HG03520 (cell line): ENCODE data around the gene SLAIN2.
"Not testable (repeated sequence)": the region's sequence is repeated elsewhere in the genome, so short reads cannot be mapped to it uniquely, and the experiment has no call there.

Experiments used
- ATAC-seq: cut with Tn5 transposase; IDR thresholded peaks from one replicate; pipeline ENCODE4 v1.9.1; 2021; ENCODE audit warnings: mild to moderate bottlenecking, moderate library complexity; ENCODE audit not compliant: unreplicated experiment

Gene SLAIN2

DNA sequence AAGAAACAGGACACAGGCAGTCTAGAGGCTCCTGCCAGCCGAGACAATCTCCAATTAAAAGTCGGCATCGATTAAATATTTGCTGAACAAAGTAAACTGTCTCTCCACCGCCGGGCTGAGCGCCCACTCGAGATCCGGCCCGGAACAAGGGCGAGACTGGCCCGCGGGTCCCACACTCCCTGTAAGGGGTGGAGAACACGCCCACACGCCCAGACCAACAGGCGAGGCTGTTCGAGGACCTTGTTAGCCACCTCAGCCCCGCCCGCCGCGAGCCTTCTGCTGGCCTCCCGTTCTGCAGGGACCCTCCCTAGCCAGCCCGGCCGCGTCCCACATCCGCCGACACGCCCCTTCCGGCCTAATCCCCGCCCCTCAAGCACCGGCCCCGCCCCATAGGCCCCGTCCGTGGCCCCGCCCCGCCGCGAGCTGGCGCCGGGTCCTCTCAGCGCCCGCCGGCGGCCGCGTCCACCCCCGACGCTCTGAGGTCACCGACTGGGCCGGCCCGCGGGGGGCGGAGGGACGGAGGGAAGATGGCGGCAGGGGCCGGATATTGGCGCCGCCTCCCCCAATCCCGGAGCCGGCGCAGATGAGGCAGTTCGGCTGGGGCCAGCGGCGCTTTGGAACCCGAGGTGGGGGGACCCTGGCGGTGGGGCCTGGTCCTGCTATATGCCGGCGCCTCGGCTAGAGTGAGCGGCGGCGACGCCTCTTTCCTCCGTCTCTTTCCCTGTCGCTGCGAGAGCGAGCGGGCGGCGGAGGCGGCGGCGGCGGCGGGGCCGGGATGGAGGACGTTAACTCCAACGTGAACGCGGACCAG, at the start of gene SLAIN2:
TSS of gene SLAIN2 (plus strand) at position 565 of the 811 bp plus-strand sequence. CDS start at position 776, 211 bp downstream.
- ATAC-seq = peak; percentile 79

DNA sequence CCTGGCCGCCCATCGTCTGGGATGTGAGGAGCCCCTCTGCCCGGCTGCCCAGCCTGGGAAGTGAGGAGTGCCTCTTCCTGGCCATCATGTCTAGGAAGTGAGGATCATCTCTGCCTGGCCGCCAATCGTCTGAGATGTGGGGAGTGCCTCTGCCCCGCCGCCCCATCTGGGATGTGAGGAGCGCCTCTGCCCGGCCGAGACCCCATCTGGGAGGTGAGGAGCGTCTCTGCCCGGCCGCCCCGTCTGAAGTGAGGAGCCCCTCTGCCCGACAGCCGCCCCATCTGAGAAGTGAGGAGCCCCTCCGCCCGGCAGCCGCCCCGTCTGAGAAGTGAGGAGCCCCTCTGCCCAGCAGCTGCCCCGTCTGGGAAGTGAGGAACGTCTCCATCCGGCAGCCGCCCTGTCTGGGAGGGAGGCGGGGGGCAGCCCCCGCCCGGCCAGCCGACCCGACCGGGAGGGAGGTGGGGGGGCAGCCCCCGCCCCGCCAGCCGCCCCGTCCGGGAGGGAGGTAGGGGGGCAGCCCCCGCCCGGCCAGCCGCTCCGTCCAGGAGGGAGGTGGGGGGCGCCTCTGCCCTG, 49.0 kb upstream of the SLAIN2 start:
- not testable (repeated sequence) for ATAC-seq

DNA sequence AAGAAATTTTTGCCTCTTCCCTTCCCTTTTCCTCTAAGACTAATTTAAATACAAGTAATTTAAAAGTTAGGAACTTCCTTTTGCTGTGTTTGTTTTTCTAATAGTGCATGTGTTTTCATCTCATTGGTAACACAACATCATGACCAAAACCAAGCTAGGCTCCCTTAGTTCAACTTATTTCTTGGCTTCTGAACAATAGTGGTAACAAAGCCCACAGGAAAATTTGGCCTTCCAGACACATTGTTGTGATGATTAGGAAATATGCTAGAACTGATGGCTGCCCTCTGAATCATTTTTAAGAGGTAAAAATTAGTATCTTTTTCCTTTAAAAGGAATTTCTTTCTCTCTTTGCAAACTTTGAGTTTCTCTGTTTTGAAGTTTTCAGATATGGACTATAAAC, 46.2 kb upstream of the SLAIN2 start:
- no peak for ATAC-seq

DNA sequence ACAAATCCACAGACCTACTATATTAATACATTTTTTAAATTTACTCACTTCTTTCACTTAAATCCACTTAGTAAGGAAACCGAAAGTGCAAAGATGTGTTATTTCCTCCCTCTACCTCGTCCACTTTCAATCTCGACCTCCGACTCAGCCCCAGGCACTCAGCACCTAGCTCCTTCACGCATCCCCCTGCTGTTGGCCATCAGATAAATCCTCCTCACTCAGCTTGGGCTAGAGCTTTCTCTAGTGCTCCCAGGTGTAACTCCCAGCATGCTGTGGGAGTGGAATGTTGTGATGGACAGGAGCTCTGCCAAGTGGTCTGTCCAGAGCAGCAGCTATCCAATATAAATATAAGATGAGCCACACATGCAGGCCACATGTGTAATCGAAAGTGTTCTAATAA, 45.0 kb upstream of the SLAIN2 start:
- peak; percentile 81 for ATAC-seq

DNA sequence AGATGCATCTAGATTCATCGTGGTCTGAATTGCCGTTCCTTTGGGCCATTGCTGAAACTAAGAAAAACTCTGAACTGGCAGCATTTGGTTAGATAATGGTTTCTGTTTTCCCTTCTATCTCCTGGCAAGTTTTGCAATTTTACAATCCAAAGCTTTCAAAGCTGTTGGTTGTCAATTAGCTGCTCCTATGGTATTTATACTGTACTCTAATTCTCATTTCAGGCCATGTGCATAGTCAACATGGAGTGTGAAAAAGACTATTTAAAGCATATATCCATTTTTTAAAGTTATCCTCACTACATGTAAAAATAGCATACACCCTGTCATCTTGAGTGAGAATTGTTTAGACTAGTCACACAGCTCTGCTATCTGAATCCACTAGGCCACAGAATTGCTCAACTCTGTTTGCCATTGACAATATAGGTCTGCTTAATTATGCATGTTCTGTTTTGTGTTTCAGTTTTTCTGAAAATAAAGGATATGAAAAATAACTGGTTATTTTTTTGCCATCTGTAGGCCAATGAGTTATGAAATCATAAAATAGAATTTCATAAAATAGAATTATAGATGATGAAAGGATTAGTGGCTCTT, 44.0 kb upstream of the SLAIN2 start:
- ATAC-seq = no peak

DNA sequence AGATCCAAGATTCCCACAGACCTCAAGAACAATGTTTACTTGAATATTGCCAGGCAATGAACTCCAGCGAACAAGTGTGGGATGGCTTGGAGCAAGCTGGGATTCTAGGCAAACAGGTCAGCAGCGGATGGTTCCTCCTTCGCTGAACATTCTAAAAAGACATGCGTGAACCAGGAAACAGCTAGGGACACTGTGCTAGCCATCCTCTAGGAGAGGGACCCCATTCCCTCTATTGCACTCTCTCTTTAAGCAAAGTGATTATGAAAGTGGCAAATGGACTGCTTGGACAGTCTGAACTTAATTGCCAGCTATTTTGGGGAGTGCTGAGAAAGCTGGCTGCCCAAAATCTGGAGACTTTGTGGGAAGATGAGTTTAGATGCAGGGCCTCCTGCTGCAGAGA, 41.8 kb upstream of the SLAIN2 start:
- ATAC-seq = no peak

DNA sequence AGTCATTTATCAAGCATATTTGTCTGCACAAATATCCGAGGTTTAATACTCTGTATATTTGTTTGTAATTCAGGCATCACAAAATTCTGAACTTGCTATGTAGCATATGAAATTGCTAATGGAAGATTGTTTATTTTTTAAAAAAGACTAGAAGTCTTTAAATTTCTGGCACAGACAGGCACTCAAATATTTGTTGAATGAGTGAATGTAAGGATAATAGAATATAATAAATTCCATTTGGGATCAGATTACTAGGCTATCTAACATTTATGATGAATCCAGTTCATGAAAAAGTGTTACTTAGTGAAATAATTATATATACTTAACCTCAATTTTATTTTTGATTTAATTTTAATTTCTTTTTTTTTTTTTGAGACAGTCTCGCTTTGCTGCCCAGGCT, 41.3 kb upstream of the SLAIN2 start:
- no peak for ATAC-seq

DNA sequence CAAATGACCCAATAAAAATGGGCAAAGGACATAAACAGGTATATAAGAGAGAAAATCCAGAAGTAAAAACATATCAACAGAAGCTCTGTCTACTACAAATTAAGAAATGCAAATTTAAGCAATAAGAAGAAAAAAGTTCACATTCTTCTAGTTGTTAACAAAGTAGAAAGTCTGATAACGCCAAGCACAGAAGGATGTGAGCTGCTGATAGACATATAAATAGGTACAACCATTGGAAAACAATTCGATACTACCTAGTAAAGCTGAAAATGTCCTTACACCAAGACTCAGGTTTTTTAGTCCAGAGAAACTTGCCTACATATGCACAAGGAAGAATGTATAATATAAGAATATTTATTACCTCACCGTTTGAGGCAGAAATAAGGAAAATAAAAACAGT, 35.8 kb upstream of the SLAIN2 start:
- ATAC-seq = no peak

DNA sequence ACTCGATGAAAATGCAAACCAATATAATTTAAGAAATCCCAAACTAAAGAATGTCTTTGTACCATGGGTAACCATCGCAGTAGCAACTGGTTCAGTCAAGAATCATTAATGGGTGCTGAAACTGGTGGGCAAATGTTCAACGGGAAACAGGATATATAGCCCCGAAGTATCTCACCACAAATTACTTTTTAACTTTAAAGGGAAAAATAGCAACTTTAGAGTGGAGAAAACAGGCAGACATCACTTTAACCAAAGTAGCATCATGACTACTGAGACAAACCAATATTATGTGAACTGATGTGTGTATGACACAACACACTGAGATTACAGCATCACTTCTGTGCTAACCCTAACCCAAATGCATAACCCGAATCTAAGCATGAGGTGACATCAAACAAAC, 33.8 kb upstream of the SLAIN2 start:
- ATAC-seq = no peak

DNA sequence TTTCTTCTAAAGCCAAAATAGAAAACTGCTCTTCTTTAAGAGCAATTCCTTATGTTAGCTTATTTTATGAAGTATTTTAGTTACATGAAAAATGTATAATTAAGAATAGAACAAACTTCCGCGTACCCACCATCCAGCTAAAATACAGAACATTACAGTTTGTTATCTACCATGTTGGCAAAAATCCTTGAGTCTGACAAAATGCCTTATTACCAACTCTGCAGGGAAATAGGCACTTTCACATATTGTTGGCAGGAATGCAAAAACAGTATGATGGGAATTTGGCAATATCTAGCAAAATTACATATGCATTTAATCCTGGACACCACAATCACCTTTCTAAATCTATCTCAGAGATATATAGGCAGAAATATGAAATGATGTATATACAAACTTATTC, 32.4 kb upstream of the SLAIN2 start:
- no peak for ATAC-seq

DNA sequence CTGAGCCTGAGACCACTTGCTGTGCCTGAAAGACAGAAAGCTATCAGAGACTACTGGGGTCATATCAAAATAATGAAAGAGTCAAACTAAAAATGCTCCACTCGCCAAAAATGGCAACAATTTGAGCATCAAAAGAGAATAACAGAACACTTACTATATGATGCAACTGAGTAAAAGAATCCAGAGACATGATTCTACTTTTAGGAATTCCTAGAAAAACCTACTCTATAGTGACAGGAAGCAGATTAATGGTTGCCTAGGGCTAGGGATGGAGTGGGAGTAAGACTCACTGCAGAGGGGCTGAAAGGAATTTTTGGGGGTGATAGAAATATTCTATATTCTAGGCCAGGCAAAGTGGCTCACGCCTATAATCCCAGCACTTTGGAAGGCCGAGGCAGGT, 29.4 kb upstream of the SLAIN2 start:
- ATAC-seq = no peak

DNA sequence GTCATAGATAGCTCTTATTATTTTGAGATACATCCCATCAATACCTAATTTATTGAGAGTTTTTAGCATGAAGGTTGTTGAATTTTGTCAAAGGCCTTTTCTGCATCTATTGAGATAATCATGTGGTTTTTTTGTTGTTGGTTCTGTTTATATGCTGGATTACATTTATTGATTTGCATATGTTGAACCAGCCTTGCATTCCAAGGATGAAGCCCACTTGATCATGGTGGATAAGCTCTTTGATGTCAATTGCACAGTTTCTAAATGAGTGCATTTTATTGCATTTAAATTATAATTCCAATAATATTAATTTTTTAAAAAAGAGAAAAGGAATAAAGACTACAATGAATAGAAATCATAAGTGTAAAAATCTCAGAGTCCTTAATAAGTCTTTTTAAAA, 26.6 kb upstream of the SLAIN2 start:
- not testable (repeated sequence) for ATAC-seq

DNA sequence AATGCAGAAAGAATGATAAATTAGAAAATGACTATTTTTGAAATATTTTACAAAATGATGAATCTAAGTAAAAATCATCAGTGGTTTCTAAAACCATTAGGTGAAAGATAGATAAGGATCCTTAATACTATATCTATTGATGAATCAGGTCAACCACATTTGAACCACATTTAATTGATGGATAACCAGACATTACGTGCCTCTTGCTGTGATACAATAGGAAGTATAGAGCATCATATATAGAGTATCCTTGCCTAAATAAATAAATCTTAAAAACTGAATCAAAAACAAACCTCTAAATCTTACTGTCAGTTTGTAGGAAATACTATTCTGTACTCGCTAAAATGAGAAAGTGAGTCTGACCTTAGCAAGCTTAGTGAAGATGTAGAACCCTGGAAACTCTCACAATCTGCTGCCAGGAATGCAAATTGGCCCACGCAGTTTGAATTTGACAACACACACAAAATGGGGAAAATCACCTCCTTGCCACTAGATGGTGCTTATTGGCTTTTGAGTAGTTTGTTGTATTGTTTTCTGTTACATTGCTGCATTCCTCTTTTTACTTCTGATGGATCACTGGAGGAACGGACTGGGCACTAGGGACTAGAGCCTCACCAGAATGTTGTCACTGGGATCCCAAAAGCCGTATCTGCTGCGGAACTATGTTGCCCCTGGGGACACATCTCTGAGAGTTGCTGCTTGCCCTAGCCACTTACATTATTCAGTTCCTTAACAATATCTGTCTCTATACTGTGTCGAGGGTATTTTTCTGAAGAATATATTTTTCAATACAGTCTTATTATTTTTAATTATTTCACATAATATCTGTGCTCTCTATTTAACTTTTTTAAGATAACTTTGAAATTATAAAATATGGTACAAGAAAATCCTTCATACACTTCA, 25.4 kb upstream of the SLAIN2 start:
- ATAC-seq = no peak

DNA sequence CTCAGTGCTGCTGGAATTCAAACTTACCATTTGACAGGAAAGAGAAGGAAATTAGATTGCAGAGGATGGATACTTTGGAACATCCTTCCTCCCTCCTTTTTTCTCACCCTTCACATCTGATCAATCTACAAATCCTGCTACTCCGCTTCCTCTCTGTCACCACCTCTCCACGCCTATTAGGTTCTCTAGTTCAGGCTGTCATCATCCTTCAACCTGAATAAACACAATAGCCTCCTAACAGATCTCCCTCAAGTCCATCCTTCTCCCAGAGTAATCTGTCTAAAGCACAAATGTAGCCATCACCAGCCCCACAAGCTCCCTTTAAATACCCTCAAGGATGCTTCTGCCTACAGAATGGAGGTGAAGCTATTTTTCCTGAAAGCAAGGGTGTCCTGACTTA, 20.0 kb upstream of the SLAIN2 start:
- no peak for ATAC-seq

DNA sequence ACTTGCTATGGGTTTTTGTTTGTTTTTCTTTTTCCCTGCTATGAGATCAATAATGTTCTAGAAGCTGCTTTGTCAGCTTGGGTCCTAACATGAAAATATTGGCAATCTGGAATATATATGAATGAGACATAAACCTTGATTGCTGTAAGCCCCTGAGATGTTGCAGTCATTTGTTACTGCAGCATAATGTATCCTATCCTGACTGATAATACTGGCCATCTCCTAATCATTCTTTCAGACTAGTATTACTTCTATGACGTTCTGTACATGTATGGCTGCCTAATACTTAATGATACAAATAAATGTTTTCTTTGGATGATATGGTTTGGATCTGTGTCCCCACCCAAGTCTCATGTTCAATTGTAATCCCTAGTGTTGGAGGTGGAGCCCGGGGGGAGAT, 19.3 kb upstream of the SLAIN2 start:
- ATAC-seq = no peak

DNA sequence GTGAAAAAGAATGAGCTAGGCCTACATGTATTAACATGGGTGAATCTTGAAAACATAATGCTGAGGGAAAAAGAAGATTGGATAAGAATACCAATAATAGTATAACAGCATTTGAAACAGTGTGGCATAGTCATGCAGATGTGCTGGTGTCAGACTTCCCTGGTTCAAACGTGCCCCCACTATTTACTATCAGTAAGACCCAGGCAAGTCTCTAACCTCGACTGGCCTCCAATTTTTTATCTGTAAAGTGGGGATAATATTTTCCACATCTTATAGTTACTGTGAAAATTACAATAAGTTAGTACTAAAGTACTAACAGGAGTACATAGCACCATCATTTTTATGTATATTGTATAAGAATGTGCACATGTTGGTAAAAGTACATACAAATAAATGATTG, 17.0 kb upstream of the SLAIN2 start:
- no peak for ATAC-seq

DNA sequence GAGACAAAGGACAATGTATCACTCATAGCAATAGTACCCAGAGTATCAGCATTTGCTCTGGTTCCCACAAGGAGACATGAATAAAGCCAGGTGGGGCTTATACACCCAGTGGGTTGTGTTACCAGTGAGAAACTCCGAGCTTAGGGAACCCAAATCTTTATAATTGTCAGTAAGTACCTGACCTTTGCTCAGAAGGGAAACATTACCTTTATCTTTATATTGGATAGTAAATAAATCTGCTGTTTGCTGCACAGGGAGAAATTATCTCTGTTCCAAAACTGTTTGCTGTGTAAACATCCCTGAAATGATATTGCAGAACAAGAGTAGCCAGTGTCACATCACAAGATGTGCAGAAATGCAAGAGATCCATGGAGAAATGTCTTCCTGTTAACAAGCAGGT, 12.1 kb upstream of the SLAIN2 start:
- ATAC-seq = no peak

DNA sequence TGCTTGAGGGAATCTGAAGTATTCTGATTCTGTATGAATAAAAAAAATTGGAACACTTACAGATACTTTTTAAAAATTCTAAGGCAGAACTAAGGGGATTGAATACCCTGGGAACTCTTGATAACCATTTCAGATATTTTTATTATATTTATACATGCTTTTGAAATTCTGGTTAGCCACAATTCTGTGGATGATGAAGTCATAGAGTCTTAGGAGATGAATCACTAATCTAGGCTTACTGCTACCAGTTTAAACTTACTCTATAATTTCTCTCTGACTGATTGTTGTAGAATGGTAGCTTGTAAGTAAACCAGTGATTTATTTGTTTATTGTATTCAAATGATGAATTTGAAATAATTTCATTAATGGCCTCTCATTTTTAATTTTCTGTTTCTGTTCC, 11.4 kb upstream of the SLAIN2 start:
- ATAC-seq = no peak

DNA sequence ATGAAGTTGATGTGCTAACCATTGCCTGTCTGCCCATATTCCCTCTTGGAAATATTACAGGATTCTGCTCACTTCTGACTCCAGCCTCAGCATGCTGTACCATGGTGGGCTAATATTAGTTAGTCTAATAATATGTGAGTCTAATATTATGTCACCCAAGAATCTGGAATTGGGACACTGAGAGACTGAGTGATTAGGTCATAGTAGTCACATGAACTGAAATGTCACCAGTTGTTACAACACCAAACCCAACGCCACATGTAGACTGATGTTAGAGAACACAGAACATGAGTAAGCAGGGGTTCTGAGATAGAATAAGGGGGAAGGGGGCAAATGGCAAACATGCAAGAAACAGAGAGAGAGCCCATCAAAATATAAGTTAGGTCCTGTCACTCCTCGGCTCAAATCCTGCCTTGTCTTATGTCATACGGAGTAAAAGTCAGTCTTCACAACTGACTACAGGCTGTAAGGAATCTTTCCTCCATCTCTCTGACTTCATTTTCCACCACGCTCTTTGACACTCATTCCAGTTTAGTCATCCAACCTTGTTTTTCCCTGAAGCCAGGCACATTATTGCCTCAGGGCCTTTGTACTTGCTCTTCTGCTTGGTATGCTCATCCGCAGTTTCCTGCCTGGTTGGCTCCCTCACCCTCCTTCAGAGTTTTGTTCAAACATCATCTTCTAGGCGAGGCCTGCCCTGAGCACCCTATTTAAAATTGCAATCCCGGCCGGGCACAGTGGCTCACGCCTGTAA, 9.6 kb upstream of the SLAIN2 start:
- ATAC-seq = no peak

DNA sequence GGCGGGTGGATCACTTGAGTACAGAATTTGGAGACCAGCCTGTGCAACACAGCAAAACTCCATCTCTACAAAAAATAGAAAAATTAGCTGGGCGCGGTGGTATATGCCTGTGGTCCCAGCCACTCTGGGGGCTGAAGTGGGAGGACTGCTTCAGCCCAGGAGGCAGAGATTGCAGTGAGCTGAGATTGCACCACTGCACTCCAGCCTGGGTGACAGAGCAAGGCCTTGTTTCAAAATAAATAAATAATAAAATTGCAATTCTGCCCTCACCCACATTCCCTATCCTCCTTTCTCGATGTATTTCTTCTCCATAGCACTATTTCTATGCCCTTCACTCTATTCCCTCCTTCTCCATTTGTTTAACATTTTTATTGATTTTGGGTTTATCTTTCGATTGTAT, 8.7 kb upstream of the SLAIN2 start:
- no peak for ATAC-seq

DNA sequence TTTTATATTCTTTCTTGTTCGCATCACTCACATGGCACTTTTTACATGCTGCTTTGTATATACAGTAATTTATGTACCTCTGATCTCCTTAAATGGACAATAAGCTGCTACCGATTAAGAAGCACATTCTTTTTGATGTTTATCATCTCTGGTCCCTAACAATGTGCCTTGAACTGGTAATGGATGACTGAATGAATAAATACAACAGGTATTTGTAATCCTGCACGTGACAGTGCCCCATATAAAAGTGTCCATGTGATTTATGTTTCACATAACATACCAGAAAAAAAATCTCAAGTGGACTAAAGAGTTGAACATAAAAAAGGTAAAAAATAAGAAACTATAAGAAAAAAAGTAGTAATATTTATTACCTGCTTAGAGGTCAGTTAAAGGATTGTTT, 7.7 kb upstream of the SLAIN2 start:
- ATAC-seq = no peak
